ENCODE data around the gene WBP2NL.

- TF ChIP-seq POLR2AphosphoS5 (IDR thresholded peaks at IDR 0.05) (no peak), CTCF (IDR thresholded peaks at IDR 0.05) (no peak), POLR2A (IDR thresholded peaks at IDR 0.05) (no peak)
These were observed 78.3 kb downstream of the WBP2NL start for GRCh38 chr22:42076764-42077485.

Data from gastroesophageal sphincter (tissue), 3 donors.